GM23338 (cell line): Measurements from ENCODE around the gene AVPR2. TPM values are rescaled to one million over a fixed set of nuclear protein-coding genes. Genes with fewer than 3 reads are reported as not detected.

Source experiments
- ATAC-seq: fragments of 200-7000 bp; cut with Tn5 transposase; 3 replicates; pipeline ENCODE4 v1.9.1; 2020
- DNase-seq: peaks from one replicate; pipeline ENCODE4 v3.0.0-alpha.2; 2015; ENCODE audit warnings: low spot score
- H2AFZ ChIP-seq: fragments of 200-600 bp; sonication (generic); 2 replicates; pipeline ENCODE4 v1.8.0; 2016; ENCODE audit warnings: antibody characterized with exemption, mild to moderate bottlenecking, moderate library complexity
- H3F3A ChIP-seq: fragments of 200-600 bp; sonication (generic); replicated peaks from 2 replicates; pipeline ENCODE4 v1.8.0; 2017; ENCODE audit warnings: antibody characterized with exemption, mixed run types, low read depth
- H3K27ac ChIP-seq: fragments of 200-600 bp; sonication (generic); 2 replicates; pipeline ENCODE4 v1.6.1; 2016; ENCODE audit warnings: low read depth
- H3K27me3 ChIP-seq: fragments of 200-600 bp; sonication (generic); 2 replicates; pipeline ENCODE4 v1.8.0; 2016; ENCODE audit warnings: mild to moderate bottlenecking, mixed run types, moderate library complexity; ENCODE audit not compliant: insufficient read depth
- H3K36me3 ChIP-seq: fragments of 200-600 bp; sonication (generic); 2 replicates; pipeline ENCODE4 v1.8.0; 2016; ENCODE audit warnings: mild to moderate bottlenecking; ENCODE audit not compliant: insufficient read depth
- H3K4me1 ChIP-seq: fragments of 200-600 bp; sonication (generic); 2 replicates; pipeline ENCODE4 v1.8.0; 2016; ENCODE audit warnings: mild to moderate bottlenecking, moderate library complexity; ENCODE audit not compliant: insufficient read depth
- H3K4me2 ChIP-seq: fragments of 200-600 bp; sonication (generic); 2 replicates; pipeline ENCODE4 v1.7.1; 2017; ENCODE audit warnings: mixed run types
- H3K4me3 ChIP-seq: fragments of 200-600 bp; sonication (generic); 2 replicates; pipeline ENCODE4 v1.6.1; 2016; ENCODE audit warnings: mixed run types
- H3K79me2 ChIP-seq: fragments of 200-600 bp; sonication (generic); replicated peaks from 2 replicates; pipeline ENCODE4 v1.8.0; 2017; ENCODE audit warnings: mild to moderate bottlenecking; ENCODE audit not compliant: insufficient read depth
- H3K9me2 ChIP-seq: fragments of 200-600 bp; sonication (generic); 2 replicates; pipeline ENCODE4 v1.8.0; 2017; ENCODE audit not compliant: insufficient read depth
- H4K20me1 ChIP-seq: fragments of 200-600 bp; sonication (generic); replicated peaks from 2 replicates; pipeline ENCODE4 v1.8.0; 2017; ENCODE audit warnings: mild to moderate bottlenecking; ENCODE audit not compliant: insufficient read depth
- H3K27ac Mint-ChIP-seq: 2 replicates; pipeline ENCODE4 v1.8.0; 2020; ENCODE audit warnings: inconsistent platforms, mild to moderate bottlenecking, moderate library complexity, mixed read lengths
- H3K27me3 Mint-ChIP-seq: 3 replicates; pipeline ENCODE4 v1.8.0; 2022; ENCODE audit warnings: low read depth, mild to moderate bottlenecking, moderate library complexity, mixed read lengths, inconsistent platforms; ENCODE audit not compliant: insufficient read depth, poor library complexity
- H3K36me3 Mint-ChIP-seq: 3 replicates; pipeline ENCODE4 v1.8.0; 2021; ENCODE audit warnings: low read depth, mild to moderate bottlenecking, inconsistent platforms, moderate library complexity, mixed read lengths
- H3K4me1 Mint-ChIP-seq: 3 replicates; pipeline ENCODE4 v1.8.0; 2020; ENCODE audit warnings: mild to moderate bottlenecking, inconsistent platforms, mixed read lengths
- H3K4me3 Mint-ChIP-seq: 3 replicates; pipeline ENCODE4 v1.8.0; 2021; ENCODE audit warnings: moderate library complexity, mild to moderate bottlenecking, inconsistent platforms, mixed read lengths
- H3K9me3 Mint-ChIP-seq: 3 replicates; pipeline ENCODE4 v1.8.0; 2020; ENCODE audit warnings: moderate library complexity, mild to moderate bottlenecking, inconsistent platforms, mixed read lengths
- CREB1 ChIP-seq: fragments of 250-450 bp; sonication (Bioruptor Pico); IDR thresholded peaks from 2 replicates; pipeline ENCODE4 v1.5.0; 2020; ENCODE audit warnings: low read depth, mild to moderate bottlenecking, moderate library complexity
- EZH2phosphoT487 ChIP-seq: fragments of 200-600 bp; sonication (generic); IDR thresholded peaks from one replicate; pipeline ENCODE4 v1.8.1; 2018; ENCODE audit warnings: antibody characterized with exemption; ENCODE audit not compliant: unreplicated experiment
- JUNB ChIP-seq: IDR thresholded peaks from one replicate; pipeline ENCODE4 v1.6.1; 2016; ENCODE audit warnings: antibody characterized with exemption; ENCODE audit not compliant: unreplicated experiment
- NANOG ChIP-seq: IDR thresholded peaks from 2 replicates; pipeline ENCODE4 v1.6.1; 2016; ENCODE audit warnings: antibody characterized with exemption, borderline replicate concordance
- POLR2AphosphoS5 ChIP-seq: IDR thresholded peaks from 2 replicates; pipeline ENCODE4 v1.6.1; 2016; ENCODE audit warnings: antibody characterized with exemption, low read depth
- STAT1 ChIP-seq: IDR thresholded peaks from one replicate; pipeline ENCODE4 v1.6.1; 2016; ENCODE audit warnings: antibody characterized with exemption; ENCODE audit not compliant: unreplicated experiment
- ZNF114 ChIP-seq: fragments of 250-450 bp; sonication (Bioruptor Pico); IDR thresholded peaks from 2 replicates; pipeline ENCODE4 v1.5.0; 2020; ENCODE audit warnings: mild to moderate bottlenecking, moderate library complexity
- ZNF331 ChIP-seq: fragments of 250-450 bp; sonication (Bioruptor Pico); IDR thresholded peaks from 2 replicates; pipeline ENCODE4 v1.5.0; 2020; ENCODE audit warnings: low read depth, mild to moderate bottlenecking, moderate library complexity
- polyA plus RNA-seq: library from polyadenylated mRNA; unstranded; fragments of >200 nt; fragmentation: Nextera tagmentation; extraction: Ambion mirVana; gene quantifications from 2 replicates; pipeline ENCODE4 v1.2.1, GENCODE V29; 2016
- total RNA-seq: library from RNA; depleted of rRNA; stranded (reverse); fragments of >200 nt; shearing (Covaris generic); gene quantifications from 2 replicates; pipeline ENCODE4 v1.2.3, GENCODE V29; 2014
- TF ChIP-seq, protein P1 (sequence below): IDR thresholded peaks from 2 replicates; pipeline ENCODE4 v1.6.1; 2016; ENCODE audit warnings: antibody characterized with exemption
- TF ChIP-seq, protein P2 (sequence below), 2 experiments: fragments of 200-600 bp in 1 of 2; sonication (generic) in 1 of 2; conservative IDR thresholded peaks; 2 replicates each; pipeline versions ENCODE4 v1.5.1 to v1.6.1; 2016 to 2017; ENCODE audit warnings: antibody characterized with exemption in 2 of 2, low read depth in 2 of 2, mild to moderate bottlenecking in 2 of 2, moderate library complexity in 1 of 2
- TF ChIP-seq, protein P3 (sequence below): IDR thresholded peaks from one replicate; pipeline ENCODE4 v1.6.1; 2018; ENCODE audit warnings: antibody characterized with exemption; ENCODE audit not compliant: unreplicated experiment

AVPR2 gene
- total and polyA plus RNA-seq, 2 experiments from 2014 or later, result not detected

DNA sequence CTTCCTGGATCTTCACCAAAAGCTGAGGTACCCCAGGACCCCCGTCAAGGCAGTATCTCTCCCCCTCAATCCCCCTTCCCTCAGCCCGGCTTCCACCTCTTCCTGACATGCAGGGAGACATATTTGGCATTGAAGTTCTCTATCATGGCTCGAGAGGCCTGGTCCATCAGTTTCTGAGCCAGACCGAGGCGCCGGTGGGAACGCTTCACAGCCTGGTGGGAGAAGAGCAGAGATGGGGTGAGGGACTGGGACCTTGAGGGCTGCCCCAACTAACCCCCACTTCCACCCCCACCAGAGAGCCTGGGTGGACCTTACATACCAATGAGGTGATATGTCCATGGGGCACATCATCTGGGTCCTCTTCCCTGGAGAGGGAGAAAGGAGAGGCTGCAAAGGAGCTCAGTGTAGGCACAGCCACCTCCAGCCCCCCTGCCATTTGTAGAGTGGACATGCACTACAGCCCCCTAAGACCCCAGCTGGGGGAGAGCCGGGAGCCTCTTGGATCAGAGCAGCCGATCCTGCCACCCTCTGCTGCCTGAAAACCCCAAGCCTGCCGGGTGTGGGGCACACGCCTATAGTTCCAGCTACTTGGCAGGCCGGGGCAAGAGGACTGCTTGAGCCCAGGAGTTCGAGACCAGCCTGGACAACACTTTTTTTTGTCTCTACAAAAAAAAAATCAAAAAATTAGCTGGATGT lies 27.9 kb downstream of the AVPR2 start:
- peaks cover 27% of the 10 kb centered on the region for H3K36me3 Mint-ChIP-seq
- no peaks in the 10 kb centered on the region for H3K36me3 ChIP-seq
- no peaks in the 10 kb centered on the region; the same call in 1 of the 2 replicates for H4K20me1 ChIP-seq
- H3K27ac Mint-ChIP-seq, result no peak overlapping the region
- H3K4me3 ChIP-seq, result no peak overlapping the region
- no peak overlapping the region for H2AFZ ChIP-seq
- 0 out of 2 replicates have a peak, but pooled peaks cover 5% of the 10 kb centered on the region for H3F3A ChIP-seq
- TF ChIP-seq JUNB, result no peak
- no peak for ATAC-seq
- no peaks in the 10 kb centered on the region for H3K27me3 ChIP-seq
- no peak overlapping the region for H3K4me3 Mint-ChIP-seq
- no peaks in the 10 kb centered on the region; the same call in 2 of the 3 replicates for H3K9me3 Mint-ChIP-seq
- peaks cover 3% of the 10 kb centered on the region; the same call in 1 of the 2 replicates for H3K4me1 ChIP-seq
- peaks cover 7% of the 10 kb centered on the region for H3K27me3 Mint-ChIP-seq
- H3K4me1 Mint-ChIP-seq, result peaks cover 13% of the 10 kb centered on the region
- H3K4me2 ChIP-seq, result no peak overlapping the region
- no peak overlapping the region for H3K27ac ChIP-seq
- peaks cover 12% of the 10 kb centered on the region for H3K79me2 ChIP-seq
- no peaks in the 10 kb centered on the region for H3K9me2 ChIP-seq
- DNase-seq, result no peak

DNA sequence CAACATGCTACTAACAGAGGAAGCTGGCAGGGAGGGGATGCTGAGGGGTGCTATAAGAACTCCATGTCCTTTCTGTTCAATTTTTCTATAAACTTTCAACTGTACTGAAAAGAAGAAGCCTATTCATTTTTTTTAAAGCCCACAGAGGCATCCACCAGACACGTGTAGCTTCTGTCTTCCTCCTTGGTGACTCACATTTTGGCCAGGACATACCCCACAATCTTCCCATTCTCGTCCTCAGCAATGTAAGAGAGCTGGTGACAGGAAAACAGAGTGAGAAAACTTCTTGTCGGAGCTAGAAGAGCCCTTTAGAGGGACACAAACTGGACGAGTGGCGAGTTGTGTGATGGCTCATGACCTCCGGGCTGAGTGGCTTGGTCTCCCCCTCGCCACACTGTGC lies 29.3 kb downstream of the AVPR2 start:
- H3K27ac Mint-ChIP-seq, result no peak overlapping the region
- H2AFZ ChIP-seq, result no peak overlapping the region
- TF ChIP-seq EZH2phosphoT487 (no peak), ZNF114 (CRISPR knock-in tag) (no peak), ZNF331 (CRISPR knock-in tag) (no peak), NANOG (no peak), STAT1 (no peak), CREB1 (CRISPR knock-in tag) (no peak), POLR2AphosphoS5 (no peak), JUNB (no peak)
- TF ChIP-seq, protein P1, sequence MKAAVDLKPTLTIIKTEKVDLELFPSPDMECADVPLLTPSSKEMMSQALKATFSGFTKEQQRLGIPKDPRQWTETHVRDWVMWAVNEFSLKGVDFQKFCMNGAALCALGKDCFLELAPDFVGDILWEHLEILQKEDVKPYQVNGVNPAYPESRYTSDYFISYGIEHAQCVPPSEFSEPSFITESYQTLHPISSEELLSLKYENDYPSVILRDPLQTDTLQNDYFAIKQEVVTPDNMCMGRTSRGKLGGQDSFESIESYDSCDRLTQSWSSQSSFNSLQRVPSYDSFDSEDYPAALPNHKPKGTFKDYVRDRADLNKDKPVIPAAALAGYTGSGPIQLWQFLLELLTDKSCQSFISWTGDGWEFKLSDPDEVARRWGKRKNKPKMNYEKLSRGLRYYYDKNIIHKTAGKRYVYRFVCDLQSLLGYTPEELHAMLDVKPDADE, result no peak
- TF ChIP-seq, protein P2, sequence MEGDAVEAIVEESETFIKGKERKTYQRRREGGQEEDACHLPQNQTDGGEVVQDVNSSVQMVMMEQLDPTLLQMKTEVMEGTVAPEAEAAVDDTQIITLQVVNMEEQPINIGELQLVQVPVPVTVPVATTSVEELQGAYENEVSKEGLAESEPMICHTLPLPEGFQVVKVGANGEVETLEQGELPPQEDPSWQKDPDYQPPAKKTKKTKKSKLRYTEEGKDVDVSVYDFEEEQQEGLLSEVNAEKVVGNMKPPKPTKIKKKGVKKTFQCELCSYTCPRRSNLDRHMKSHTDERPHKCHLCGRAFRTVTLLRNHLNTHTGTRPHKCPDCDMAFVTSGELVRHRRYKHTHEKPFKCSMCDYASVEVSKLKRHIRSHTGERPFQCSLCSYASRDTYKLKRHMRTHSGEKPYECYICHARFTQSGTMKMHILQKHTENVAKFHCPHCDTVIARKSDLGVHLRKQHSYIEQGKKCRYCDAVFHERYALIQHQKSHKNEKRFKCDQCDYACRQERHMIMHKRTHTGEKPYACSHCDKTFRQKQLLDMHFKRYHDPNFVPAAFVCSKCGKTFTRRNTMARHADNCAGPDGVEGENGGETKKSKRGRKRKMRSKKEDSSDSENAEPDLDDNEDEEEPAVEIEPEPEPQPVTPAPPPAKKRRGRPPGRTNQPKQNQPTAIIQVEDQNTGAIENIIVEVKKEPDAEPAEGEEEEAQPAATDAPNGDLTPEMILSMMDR (conservative IDR thresholded peaks at IDR 0.05; ENCODE audit: low read depth in 2 of 2), result no peak
- TF ChIP-seq, protein P3, sequence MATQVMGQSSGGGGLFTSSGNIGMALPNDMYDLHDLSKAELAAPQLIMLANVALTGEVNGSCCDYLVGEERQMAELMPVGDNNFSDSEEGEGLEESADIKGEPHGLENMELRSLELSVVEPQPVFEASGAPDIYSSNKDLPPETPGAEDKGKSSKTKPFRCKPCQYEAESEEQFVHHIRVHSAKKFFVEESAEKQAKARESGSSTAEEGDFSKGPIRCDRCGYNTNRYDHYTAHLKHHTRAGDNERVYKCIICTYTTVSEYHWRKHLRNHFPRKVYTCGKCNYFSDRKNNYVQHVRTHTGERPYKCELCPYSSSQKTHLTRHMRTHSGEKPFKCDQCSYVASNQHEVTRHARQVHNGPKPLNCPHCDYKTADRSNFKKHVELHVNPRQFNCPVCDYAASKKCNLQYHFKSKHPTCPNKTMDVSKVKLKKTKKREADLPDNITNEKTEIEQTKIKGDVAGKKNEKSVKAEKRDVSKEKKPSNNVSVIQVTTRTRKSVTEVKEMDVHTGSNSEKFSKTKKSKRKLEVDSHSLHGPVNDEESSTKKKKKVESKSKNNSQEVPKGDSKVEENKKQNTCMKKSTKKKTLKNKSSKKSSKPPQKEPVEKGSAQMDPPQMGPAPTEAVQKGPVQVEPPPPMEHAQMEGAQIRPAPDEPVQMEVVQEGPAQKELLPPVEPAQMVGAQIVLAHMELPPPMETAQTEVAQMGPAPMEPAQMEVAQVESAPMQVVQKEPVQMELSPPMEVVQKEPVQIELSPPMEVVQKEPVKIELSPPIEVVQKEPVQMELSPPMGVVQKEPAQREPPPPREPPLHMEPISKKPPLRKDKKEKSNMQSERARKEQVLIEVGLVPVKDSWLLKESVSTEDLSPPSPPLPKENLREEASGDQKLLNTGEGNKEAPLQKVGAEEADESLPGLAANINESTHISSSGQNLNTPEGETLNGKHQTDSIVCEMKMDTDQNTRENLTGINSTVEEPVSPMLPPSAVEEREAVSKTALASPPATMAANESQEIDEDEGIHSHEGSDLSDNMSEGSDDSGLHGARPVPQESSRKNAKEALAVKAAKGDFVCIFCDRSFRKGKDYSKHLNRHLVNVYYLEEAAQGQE, result no peak

More for the DNA sequence above, 29.3 kb downstream of the AVPR2 start:
- H3K4me3 ChIP-seq, result peak overlapping the region; percentile 68
- peaks cover 12% of the 10 kb centered on the region for H3K79me2 ChIP-seq
- ATAC-seq, result no peak
- no peaks in the 10 kb centered on the region for H3K36me3 ChIP-seq
- DNase-seq, result no peak
- peaks cover 11% of the 10 kb centered on the region; the same call in 2 of the 3 replicates for H3K4me1 Mint-ChIP-seq
- H3K27me3 Mint-ChIP-seq, result peaks cover 7% of the 10 kb centered on the region
- H3K27me3 ChIP-seq, result no peaks in the 10 kb centered on the region
- H3K9me2 ChIP-seq, result no peaks in the 10 kb centered on the region
- H3K4me2 ChIP-seq, result peak overlapping the region; percentile 80
- no peaks in the 10 kb centered on the region; the same call in 1 of the 2 replicates for H4K20me1 ChIP-seq
- peaks cover 3% of the 10 kb centered on the region; the same call in 1 of the 2 replicates for H3K4me1 ChIP-seq
- H3F3A ChIP-seq, result 0 out of 2 replicates have a peak, but pooled peaks cover 5% of the 10 kb centered on the region
- peak overlapping the region; percentile 86 for H3K4me3 Mint-ChIP-seq
- H3K36me3 Mint-ChIP-seq, result peaks cover 27% of the 10 kb centered on the region
- no peaks in the 10 kb centered on the region for H3K9me3 Mint-ChIP-seq
- H3K27ac ChIP-seq, result no peak overlapping the region
